ENCODE data around the gene CTNNBL1. TPM values are rescaled to one million over a fixed set of nuclear protein-coding genes. Genes with fewer than 3 reads are reported as not detected.

CTNNBL1 gene
- total and polyA plus RNA-seq, 2 experiments from 2014 or later: 36.3 to 68.7 TPM

DNA sequence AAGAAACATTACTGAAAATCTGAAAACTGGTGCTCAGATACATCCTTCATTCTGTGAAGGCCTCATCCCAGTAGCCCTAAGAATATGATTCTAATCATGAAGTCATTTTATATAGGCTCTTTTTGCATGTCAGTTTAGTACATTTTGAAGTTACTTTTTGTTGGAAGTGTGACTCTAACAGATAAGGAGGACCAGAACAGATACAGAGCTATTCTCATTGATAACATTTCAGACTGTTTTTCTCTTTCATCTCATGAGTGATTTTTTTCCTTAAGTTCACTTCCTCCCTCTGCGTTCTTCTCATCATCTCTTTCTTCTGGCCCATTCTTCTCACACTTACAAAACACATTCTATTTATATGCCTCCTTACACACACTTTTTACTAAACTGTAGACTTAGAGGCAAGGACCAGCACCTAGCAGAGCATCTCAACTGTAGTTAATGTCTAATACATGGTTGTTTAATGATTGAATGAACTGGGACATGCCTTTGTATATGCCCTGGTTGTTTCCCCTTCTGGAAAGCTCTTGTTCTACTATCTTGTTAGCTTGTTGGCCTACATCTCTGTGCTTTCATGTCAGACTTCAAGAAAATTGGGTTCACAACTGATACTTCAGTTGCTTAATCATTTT is 8.7 kb downstream of the CTNNBL1 start:
- Histone ChIP-seq H3K4me1 (ENCODE audit: insufficient read depth) (no peaks in the 10 kb centered on the region), H3K4me2 (no peak overlapping the region), H3K36me3 (ENCODE audit: insufficient read depth) (no peaks in the 10 kb centered on the region), H3K9me2 (ENCODE audit: insufficient read depth) (no peaks in the 10 kb centered on the region), H3K27ac (ENCODE audit: low read depth) (no peak overlapping the region), H3K79me2 (replicated peaks; ENCODE audit: insufficient read depth) (peaks cover 91% of the 10 kb centered on the region), H3K4me3 (no peak overlapping the region), H4K20me1 (replicated peaks; ENCODE audit: insufficient read depth) (peaks cover 29% of the 10 kb centered on the region), H3F3A (replicated peaks; ENCODE audit: low read depth) (no peaks in the 10 kb centered on the region), H2AFZ (no peak overlapping the region), H3K27me3 (ENCODE audit: insufficient read depth) (no peaks in the 10 kb centered on the region)
- H3K9me3 Mint-ChIP-seq: 0 out of 3 replicates have a peak, but pooled peaks cover 5% of the 10 kb centered on the region
- no peak for DNase-seq (ENCODE audit: low spot score)
- H3K4me3 Mint-ChIP-seq: no peak overlapping the region
- H3K36me3 Mint-ChIP-seq (ENCODE audit: low read depth): peaks cover 6% of the 10 kb centered on the region; the same call in 2 of the 3 replicates
- no peak overlapping the region for H3K27ac Mint-ChIP-seq
- H3K4me1 Mint-ChIP-seq: no peaks in the 10 kb centered on the region
- TF ChIP-seq, protein P1, sequence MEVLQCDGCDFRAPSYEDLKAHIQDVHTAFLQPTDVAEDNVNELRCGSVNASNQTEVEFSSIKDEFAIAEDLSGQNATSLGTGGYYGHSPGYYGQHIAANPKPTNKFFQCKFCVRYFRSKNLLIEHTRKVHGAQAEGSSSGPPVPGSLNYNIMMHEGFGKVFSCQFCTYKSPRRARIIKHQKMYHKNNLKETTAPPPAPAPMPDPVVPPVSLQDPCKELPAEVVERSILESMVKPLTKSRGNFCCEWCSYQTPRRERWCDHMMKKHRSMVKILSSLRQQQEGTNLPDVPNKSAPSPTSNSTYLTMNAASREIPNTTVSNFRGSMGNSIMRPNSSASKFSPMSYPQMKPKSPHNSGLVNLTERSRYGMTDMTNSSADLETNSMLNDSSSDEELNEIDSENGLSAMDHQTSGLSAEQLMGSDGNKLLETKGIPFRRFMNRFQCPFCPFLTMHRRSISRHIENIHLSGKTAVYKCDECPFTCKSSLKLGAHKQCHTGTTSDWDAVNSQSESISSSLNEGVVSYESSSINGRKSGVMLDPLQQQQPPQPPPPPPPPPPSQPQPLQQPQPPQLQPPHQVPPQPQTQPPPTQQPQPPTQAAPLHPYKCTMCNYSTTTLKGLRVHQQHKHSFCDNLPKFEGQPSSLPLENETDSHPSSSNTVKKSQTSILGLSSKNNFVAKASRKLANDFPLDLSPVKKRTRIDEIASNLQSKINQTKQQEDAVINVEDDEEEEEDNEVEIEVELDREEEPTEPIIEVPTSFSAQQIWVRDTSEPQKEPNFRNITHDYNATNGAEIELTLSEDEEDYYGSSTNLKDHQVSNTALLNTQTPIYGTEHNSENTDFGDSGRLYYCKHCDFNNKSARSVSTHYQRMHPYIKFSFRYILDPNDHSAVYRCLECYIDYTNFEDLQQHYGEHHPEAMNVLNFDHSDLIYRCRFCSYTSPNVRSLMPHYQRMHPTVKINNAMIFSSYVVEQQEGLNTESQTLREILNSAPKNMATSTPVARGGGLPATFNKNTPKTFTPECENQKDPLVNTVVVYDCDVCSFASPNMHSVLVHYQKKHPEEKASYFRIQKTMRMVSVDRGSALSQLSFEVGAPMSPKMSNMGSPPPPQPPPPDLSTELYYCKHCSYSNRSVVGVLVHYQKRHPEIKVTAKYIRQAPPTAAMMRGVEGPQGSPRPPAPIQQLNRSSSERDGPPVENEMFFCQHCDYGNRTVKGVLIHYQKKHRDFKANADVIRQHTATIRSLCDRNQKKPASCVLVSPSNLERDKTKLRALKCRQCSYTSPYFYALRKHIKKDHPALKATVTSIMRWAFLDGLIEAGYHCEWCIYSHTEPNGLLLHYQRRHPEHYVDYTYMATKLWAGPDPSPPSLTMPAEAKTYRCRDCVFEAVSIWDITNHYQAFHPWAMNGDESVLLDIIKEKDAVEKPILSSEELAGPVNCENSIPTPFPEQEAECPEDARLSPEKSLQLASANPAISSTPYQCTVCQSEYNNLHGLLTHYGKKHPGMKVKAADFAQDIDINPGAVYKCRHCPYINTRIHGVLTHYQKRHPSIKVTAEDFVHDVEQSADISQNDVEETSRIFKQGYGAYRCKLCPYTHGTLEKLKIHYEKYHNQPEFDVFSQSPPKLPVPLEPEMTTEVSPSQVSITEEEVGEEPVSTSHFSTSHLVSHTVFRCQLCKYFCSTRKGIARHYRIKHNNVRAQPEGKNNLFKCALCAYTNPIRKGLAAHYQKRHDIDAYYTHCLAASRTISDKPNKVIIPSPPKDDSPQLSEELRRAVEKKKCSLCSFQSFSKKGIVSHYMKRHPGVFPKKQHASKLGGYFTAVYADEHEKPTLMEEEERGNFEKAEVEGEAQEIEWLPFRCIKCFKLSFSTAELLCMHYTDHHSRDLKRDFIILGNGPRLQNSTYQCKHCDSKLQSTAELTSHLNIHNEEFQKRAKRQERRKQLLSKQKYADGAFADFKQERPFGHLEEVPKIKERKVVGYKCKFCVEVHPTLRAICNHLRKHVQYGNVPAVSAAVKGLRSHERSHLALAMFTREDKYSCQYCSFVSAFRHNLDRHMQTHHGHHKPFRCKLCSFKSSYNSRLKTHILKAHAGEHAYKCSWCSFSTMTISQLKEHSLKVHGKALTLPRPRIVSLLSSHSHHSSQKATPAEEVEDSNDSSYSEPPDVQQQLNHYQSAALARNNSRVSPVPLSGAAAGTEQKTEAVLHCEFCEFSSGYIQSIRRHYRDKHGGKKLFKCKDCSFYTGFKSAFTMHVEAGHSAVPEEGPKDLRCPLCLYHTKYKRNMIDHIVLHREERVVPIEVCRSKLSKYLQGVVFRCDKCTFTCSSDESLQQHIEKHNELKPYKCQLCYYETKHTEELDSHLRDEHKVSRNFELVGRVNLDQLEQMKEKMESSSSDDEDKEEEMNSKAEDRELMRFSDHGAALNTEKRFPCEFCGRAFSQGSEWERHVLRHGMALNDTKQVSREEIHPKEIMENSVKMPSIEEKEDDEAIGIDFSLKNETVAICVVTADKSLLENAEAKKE (CRISPR knock-in tag; IDR thresholded peaks at IDR 0.05): no peak
- TF ChIP-seq, protein P2, sequence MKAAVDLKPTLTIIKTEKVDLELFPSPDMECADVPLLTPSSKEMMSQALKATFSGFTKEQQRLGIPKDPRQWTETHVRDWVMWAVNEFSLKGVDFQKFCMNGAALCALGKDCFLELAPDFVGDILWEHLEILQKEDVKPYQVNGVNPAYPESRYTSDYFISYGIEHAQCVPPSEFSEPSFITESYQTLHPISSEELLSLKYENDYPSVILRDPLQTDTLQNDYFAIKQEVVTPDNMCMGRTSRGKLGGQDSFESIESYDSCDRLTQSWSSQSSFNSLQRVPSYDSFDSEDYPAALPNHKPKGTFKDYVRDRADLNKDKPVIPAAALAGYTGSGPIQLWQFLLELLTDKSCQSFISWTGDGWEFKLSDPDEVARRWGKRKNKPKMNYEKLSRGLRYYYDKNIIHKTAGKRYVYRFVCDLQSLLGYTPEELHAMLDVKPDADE (IDR thresholded peaks at IDR 0.05): no peak
- TF ChIP-seq EZH2 (IDR thresholded peaks at IDR 0.05; ENCODE audit: low read depth, unreplicated experiment): no peak
- TF ChIP-seq ZNF331 (CRISPR knock-in tag; IDR thresholded peaks at IDR 0.05; ENCODE audit: low read depth): no peak
- TF ChIP-seq JUNB (IDR thresholded peaks at IDR 0.05; ENCODE audit: unreplicated experiment): no peak
- TF ChIP-seq, protein P3, sequence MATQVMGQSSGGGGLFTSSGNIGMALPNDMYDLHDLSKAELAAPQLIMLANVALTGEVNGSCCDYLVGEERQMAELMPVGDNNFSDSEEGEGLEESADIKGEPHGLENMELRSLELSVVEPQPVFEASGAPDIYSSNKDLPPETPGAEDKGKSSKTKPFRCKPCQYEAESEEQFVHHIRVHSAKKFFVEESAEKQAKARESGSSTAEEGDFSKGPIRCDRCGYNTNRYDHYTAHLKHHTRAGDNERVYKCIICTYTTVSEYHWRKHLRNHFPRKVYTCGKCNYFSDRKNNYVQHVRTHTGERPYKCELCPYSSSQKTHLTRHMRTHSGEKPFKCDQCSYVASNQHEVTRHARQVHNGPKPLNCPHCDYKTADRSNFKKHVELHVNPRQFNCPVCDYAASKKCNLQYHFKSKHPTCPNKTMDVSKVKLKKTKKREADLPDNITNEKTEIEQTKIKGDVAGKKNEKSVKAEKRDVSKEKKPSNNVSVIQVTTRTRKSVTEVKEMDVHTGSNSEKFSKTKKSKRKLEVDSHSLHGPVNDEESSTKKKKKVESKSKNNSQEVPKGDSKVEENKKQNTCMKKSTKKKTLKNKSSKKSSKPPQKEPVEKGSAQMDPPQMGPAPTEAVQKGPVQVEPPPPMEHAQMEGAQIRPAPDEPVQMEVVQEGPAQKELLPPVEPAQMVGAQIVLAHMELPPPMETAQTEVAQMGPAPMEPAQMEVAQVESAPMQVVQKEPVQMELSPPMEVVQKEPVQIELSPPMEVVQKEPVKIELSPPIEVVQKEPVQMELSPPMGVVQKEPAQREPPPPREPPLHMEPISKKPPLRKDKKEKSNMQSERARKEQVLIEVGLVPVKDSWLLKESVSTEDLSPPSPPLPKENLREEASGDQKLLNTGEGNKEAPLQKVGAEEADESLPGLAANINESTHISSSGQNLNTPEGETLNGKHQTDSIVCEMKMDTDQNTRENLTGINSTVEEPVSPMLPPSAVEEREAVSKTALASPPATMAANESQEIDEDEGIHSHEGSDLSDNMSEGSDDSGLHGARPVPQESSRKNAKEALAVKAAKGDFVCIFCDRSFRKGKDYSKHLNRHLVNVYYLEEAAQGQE (IDR thresholded peaks at IDR 0.05; ENCODE audit: unreplicated experiment): no peak
- TF ChIP-seq NANOG (IDR thresholded peaks at IDR 0.05; ENCODE audit: borderline replicate concordance): no peak
- TF ChIP-seq CREB1 (CRISPR knock-in tag; IDR thresholded peaks at IDR 0.05; ENCODE audit: low read depth): no peak
- TF ChIP-seq STAT1 (IDR thresholded peaks at IDR 0.05; ENCODE audit: unreplicated experiment): no peak
- TF ChIP-seq EZH2phosphoT487 (IDR thresholded peaks at IDR 0.05; ENCODE audit: unreplicated experiment): no peak
- TF ChIP-seq POLR2AphosphoS5 (IDR thresholded peaks at IDR 0.05; ENCODE audit: low read depth): no peak
- TF ChIP-seq ZNF114 (CRISPR knock-in tag; IDR thresholded peaks at IDR 0.05): no peak
- TF ChIP-seq, protein P4, sequence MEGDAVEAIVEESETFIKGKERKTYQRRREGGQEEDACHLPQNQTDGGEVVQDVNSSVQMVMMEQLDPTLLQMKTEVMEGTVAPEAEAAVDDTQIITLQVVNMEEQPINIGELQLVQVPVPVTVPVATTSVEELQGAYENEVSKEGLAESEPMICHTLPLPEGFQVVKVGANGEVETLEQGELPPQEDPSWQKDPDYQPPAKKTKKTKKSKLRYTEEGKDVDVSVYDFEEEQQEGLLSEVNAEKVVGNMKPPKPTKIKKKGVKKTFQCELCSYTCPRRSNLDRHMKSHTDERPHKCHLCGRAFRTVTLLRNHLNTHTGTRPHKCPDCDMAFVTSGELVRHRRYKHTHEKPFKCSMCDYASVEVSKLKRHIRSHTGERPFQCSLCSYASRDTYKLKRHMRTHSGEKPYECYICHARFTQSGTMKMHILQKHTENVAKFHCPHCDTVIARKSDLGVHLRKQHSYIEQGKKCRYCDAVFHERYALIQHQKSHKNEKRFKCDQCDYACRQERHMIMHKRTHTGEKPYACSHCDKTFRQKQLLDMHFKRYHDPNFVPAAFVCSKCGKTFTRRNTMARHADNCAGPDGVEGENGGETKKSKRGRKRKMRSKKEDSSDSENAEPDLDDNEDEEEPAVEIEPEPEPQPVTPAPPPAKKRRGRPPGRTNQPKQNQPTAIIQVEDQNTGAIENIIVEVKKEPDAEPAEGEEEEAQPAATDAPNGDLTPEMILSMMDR (conservative IDR thresholded peaks at IDR 0.05; ENCODE audit: low read depth in 2 of 2): no peak
- ATAC-seq: no peak
- no peaks in the 10 kb centered on the region for H3K27me3 Mint-ChIP-seq (ENCODE audit: insufficient read depth, low read depth, poor library complexity)

All from GM23338 (cell line).